K562 (cell line): ENCODE data around the gene MMP28. TPM values are rescaled to one million over a fixed set of nuclear protein-coding genes. Genes with fewer than 3 reads are reported as not detected.

Experiments
- ARHGAP35 ChIP-seq: fragments of 450-650 bp; IDR thresholded peaks from 2 replicates; pipeline ENCODE4 v1.6.1; 2018; ENCODE audit not compliant: partially characterized antibody
- CHD4 ChIP-seq: fragments of 200-600 bp; sonication (generic); IDR thresholded peaks from 3 replicates; pipeline ENCODE4 v1.6.1; 2012; ENCODE audit warnings: low read depth, mild to moderate bottlenecking, mixed read lengths, low read length, inconsistent platforms; ENCODE audit not compliant: insufficient read depth, insufficient replicate concordance, poor library complexity, severe bottlenecking
- EP400 ChIP-seq: fragments of 450-650 bp; IDR thresholded peaks from 2 replicates; pipeline ENCODE4 v1.6.1; 2017; ENCODE audit warnings: antibody characterized with exemption, mild to moderate bottlenecking, moderate library complexity
- ETV1 ChIP-seq: fragments of 450-650 bp; conservative IDR thresholded peaks from 2 replicates; pipeline ENCODE4 v1.6.1; 2016; ENCODE audit warnings: missing genetic modification characterization, control low read depth, low read depth, missing compliant biosample characterization
- FOSL1 ChIP-seq: fragments of 200-800 bp; sonication (Bioruptor generic); conservative IDR thresholded peaks from 2 replicates; pipeline ENCODE4 v1.6.1; 2016; ENCODE audit warnings: missing genetic modification characterization, missing compliant biosample characterization
- GTF2F1 ChIP-seq: IDR thresholded peaks from 2 replicates; pipeline ENCODE4 v1.6.1; 2011; ENCODE audit warnings: low read depth, low read length, improper control_type of control experiment
- KLF16 ChIP-seq: IDR thresholded peaks from 2 replicates; pipeline ENCODE4 v1.6.1; 2016; ENCODE audit warnings: antibody characterized with exemption
- PHF8 ChIP-seq: fragments of 200-600 bp; sonication (generic); IDR thresholded peaks from 2 replicates; pipeline ENCODE4 v1.6.1; 2012; ENCODE audit warnings: mixed run types, mild to moderate bottlenecking, inconsistent platforms, low read length, moderate library complexity, borderline replicate concordance
- POLR2G ChIP-seq: fragments of 200-400 bp; formaldehyde crosslinking; IDR thresholded peaks from 2 replicates; pipeline ENCODE4 v1.6.1; 2017; ENCODE audit warnings: low read depth, mild to moderate bottlenecking, antibody characterized with exemption, low read length, moderate library complexity
- polyA plus RNA-seq, 8 experiments: library from polyadenylated mRNA; depleted of rRNA in 4 of 8; stranded (reverse) in 5 of 8; unstranded in 3 of 8; fragments of >200 nt; fragmentation: Nextera tagmentation in 2 of 8; fragmentation: Illumina TruSeq in 1 of 8; extraction: Ambion mirVana in 2 of 8; extraction: Trizol in 1 of 8; gene quantifications; 2 replicates each; pipeline versions ENCODE4 v1.2.1 to v1.2.3, GENCODE V29; 2011 to 2014; ENCODE audit warnings: inconsistent platforms in 1 of 8, missing spikeins in 1 of 8
- total RNA-seq, 7 experiments: library from RNA; depleted of rRNA in 6 of 7; stranded (reverse); fragments of >200 nt in 6 of 7; fragmentation: Illumina TruSeq in 2 of 7; extraction: Trizol in 2 of 7; gene quantifications; 2 replicates each; pipeline versions ENCODE4 v1.2.1 to v1.2.3, GENCODE V29; 2011 to 2021; ENCODE audit warnings: low replicate concordance in 1 of 7
- TF ChIP-seq, protein P1 (sequence below), 2 experiments: fragments of 150-350 bp in 1 of 2; IDR thresholded peaks; 2 replicates each; pipeline ENCODE4 v1.6.1; 2012 to 2016; ENCODE audit warnings: low read depth in 2 of 2, low read length in 2 of 2, mild to moderate bottlenecking in 1 of 2, moderate library complexity in 1 of 2
- TF ChIP-seq, protein P2 (sequence below): sonication (generic); formaldehyde crosslinking; IDR thresholded peaks from 2 replicates; pipeline ENCODE4 v1.8.0; 2022; ENCODE audit warnings: mild to moderate bottlenecking, low read depth, missing genetic modification reagents
- TF ChIP-seq, protein P3 (sequence below): fragments of 250-450 bp; sonication (Bioruptor Pico); IDR thresholded peaks from 2 replicates; pipeline ENCODE4 v1.4.0; 2020
- TF ChIP-seq, protein P4 (sequence below), 2 experiments: fragments of 450-650 bp; conservative IDR thresholded peaks; 2 replicates each; pipeline ENCODE4 v1.6.1; 2017; ENCODE audit warnings: mild to moderate bottlenecking in 2 of 2, moderate library complexity in 2 of 2

The MMP28 gene
- total and polyA plus RNA-seq, 9 of the 15 experiments (the other 6 are each of a cell fraction or from before 2014, with no cell fraction given): not detected

DNA sequence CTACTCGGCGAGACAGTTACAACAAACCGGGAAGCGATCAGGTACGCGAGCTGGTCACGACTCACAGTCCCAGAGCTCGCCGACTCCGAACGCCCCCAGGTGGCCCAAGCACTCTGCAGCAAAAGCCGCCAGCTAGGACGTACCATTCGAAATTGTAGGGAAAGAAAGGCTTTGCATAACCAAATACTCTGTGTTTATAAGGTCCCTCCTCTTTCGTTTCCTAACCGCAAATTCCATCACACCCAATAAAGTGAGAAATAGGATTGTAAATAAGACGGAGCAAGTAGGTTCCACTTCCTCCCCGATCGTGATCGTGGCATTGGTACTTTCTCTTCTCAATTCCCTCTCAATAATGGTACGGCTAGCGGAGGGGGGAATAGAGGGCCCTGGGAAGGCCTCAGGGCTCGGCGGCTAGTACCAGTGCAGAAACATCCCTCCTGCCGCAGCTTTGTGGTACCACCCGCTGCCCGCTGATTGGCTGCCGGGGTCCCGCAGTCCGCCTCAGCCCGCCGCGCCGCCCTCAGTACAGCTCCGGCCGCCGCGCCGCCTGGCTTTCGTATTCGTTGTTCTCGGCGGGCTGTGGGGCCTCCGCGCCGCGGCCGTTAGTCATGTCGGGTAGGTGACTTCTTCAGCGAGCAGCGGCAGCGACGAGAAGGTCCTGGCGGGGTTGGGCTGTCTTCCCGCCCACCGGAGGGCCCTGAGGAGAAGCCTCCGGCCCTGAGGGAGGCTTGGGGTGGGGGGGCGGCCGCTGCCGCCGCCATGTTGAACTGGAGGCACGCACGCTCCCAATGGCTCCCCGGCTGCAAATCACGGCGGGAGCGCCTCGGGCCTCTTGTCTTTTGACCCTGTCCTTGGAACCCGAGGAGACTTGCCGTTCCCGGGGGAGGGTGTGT lies 13.8 kb upstream of the MMP28 start, which contains the start of gene TAF15 (continued):
- TF ChIP-seq KLF16 (peak; percentile 28; the same call in 1 of the 2 replicates), EP400 (peak; percentile 96), ARHGAP35 (no peak), POLR2G (peak; percentile 100), ETV1 (tag) (0 out of 2 replicates have a peak, but pooled peaks have one; percentile 46), GTF2F1 (peak; percentile 81), FOSL1 (tag) (peak; percentile 39; the same call in 1 of the 2 replicates), PHF8 (peak; percentile 92), CHD4 (no peak)
- TF ChIP-seq, protein P1, sequence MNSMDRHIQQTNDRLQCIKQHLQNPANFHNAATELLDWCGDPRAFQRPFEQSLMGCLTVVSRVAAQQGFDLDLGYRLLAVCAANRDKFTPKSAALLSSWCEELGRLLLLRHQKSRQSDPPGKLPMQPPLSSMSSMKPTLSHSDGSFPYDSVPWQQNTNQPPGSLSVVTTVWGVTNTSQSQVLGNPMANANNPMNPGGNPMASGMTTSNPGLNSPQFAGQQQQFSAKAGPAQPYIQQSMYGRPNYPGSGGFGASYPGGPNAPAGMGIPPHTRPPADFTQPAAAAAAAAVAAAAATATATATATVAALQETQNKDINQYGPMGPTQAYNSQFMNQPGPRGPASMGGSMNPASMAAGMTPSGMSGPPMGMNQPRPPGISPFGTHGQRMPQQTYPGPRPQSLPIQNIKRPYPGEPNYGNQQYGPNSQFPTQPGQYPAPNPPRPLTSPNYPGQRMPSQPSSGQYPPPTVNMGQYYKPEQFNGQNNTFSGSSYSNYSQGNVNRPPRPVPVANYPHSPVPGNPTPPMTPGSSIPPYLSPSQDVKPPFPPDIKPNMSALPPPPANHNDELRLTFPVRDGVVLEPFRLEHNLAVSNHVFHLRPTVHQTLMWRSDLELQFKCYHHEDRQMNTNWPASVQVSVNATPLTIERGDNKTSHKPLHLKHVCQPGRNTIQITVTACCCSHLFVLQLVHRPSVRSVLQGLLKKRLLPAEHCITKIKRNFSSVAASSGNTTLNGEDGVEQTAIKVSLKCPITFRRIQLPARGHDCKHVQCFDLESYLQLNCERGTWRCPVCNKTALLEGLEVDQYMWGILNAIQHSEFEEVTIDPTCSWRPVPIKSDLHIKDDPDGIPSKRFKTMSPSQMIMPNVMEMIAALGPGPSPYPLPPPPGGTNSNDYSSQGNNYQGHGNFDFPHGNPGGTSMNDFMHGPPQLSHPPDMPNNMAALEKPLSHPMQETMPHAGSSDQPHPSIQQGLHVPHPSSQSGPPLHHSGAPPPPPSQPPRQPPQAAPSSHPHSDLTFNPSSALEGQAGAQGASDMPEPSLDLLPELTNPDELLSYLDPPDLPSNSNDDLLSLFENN (IDR thresholded peaks at IDR 0.05; ENCODE audit: low read depth in 2 of 2, low read length in 2 of 2): peak in 1 of 2 experiments; percentile 13; a peak in 1 of 4 replicates
- TF ChIP-seq, protein P2, sequence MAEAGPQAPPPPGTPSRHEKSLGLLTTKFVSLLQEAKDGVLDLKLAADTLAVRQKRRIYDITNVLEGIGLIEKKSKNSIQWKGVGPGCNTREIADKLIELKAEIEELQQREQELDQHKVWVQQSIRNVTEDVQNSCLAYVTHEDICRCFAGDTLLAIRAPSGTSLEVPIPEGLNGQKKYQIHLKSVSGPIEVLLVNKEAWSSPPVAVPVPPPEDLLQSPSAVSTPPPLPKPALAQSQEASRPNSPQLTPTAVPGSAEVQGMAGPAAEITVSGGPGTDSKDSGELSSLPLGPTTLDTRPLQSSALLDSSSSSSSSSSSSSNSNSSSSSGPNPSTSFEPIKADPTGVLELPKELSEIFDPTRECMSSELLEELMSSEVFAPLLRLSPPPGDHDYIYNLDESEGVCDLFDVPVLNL (CRISPR knock-in tag): no peak
- TF ChIP-seq, protein P3, sequence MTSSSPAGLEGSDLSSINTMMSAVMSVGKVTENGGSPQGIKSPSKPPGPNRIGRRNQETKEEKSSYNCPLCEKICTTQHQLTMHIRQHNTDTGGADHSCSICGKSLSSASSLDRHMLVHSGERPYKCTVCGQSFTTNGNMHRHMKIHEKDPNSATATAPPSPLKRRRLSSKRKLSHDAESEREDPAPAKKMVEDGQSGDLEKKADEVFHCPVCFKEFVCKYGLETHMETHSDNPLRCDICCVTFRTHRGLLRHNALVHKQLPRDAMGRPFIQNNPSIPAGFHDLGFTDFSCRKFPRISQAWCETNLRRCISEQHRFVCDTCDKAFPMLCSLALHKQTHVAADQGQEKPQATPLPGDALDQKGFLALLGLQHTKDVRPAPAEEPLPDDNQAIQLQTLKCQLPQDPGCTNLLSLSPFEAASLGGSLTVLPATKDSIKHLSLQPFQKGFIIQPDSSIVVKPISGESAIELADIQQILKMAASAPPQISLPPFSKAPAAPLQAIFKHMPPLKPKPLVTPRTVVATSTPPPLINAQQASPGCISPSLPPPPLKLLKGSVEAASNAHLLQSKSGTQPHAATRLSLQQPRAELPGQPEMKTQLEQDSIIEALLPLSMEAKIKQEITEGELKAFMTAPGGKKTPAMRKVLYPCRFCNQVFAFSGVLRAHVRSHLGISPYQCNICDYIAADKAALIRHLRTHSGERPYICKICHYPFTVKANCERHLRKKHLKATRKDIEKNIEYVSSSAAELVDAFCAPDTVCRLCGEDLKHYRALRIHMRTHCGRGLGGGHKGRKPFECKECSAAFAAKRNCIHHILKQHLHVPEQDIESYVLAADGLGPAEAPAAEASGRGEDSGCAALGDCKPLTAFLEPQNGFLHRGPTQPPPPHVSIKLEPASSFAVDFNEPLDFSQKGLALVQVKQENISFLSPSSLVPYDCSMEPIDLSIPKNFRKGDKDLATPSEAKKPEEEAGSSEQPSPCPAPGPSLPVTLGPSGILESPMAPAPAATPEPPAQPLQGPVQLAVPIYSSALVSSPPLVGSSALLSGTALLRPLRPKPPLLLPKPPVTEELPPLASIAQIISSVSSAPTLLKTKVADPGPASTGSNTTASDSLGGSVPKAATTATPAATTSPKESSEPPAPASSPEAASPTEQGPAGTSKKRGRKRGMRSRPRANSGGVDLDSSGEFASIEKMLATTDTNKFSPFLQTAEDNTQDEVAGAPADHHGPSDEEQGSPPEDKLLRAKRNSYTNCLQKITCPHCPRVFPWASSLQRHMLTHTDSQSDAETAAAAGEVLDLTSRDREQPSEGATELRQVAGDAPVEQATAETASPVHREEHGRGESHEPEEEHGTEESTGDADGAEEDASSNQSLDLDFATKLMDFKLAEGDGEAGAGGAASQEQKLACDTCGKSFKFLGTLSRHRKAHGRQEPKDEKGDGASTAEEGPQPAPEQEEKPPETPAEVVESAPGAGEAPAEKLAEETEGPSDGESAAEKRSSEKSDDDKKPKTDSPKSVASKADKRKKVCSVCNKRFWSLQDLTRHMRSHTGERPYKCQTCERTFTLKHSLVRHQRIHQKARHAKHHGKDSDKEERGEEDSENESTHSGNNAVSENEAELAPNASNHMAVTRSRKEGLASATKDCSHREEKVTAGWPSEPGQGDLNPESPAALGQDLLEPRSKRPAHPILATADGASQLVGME (CRISPR knock-in tag): 0 out of 2 replicates have a peak, but pooled peaks have one; percentile 16
- TF ChIP-seq, protein P4, sequence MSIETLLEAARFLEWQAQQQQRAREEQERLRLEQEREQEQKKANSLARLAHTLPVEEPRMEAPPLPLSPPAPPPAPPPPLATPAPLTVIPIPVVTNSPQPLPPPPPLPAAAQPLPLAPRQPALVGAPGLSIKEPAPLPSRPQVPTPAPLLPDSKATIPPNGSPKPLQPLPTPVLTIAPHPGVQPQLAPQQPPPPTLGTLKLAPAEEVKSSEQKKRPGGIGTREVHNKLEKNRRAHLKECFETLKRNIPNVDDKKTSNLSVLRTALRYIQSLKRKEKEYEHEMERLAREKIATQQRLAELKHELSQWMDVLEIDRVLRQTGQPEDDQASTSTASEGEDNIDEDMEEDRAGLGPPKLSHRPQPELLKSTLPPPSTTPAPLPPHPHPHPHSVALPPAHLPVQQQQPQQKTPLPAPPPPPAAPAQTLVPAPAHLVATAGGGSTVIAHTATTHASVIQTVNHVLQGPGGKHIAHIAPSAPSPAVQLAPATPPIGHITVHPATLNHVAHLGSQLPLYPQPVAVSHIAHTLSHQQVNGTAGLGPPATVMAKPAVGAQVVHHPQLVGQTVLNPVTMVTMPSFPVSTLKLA (conservative IDR thresholded peaks at IDR 0.05): peak; percentile 48 to 73; a peak in 2 of 4 replicates
